IMR-90 (cell line): ENCODE results near the gene CMTM1.

Experiments used
- CEBPB ChIP-seq: IDR thresholded peaks from 2 replicates; pipeline ENCODE4 v1.6.1; 2012; ENCODE audit warnings: low read depth, low read length, improper control_type of control experiment
- CTCF ChIP-seq: conservative IDR thresholded peaks from 2 replicates; pipeline ENCODE4 v1.5.1; 2012; ENCODE audit warnings: mild to moderate bottlenecking, low read depth, low read length, improper control_type of control experiment
- ELK1 ChIP-seq: fragments of 150-350 bp; IDR thresholded peaks from 2 replicates; pipeline ENCODE4 v1.6.1; 2016; ENCODE audit warnings: low read depth, mild to moderate bottlenecking, low read length, moderate library complexity, borderline replicate concordance
- MAFK ChIP-seq: IDR thresholded peaks from 2 replicates; pipeline ENCODE4 v1.6.1; 2012; ENCODE audit warnings: low read depth, low read length, improper control_type of control experiment
- POLR2A ChIP-seq: IDR thresholded peaks from 2 replicates; pipeline ENCODE4 v1.6.1; 2012; ENCODE audit warnings: mild to moderate bottlenecking, low read depth, low read length
- RAD21 ChIP-seq: IDR thresholded peaks from 2 replicates; pipeline ENCODE4 v1.6.1; 2012; ENCODE audit warnings: low read length, improper control_type of control experiment
- USF2 ChIP-seq: fragments of 150-350 bp; IDR thresholded peaks from 2 replicates; pipeline ENCODE4 v1.6.1; 2017; ENCODE audit warnings: mild to moderate bottlenecking, antibody characterized with exemption, low read length, low read depth

GRCh38 chr16:66604376-66605176, 38.3 kb downstream of the CMTM1 start, which contains the start of gene CMTM3:
- peak; percentile 71 for TF ChIP-seq CTCF
- no peak for TF ChIP-seq USF2
- no peak for TF ChIP-seq POLR2A
- no peak for TF ChIP-seq ELK1
- no peak for TF ChIP-seq MAFK
- peak; percentile 64 for TF ChIP-seq RAD21
- no peak for TF ChIP-seq CEBPB
